Effector memory CD4-positive, alpha-beta T cell (primary cell): Measurements from ENCODE around the gene GPR101.

Source experiments
- DNase-seq, 3 donors: peaks; one replicate each; pipeline ENCODE4 v3.0.0-alpha.2; 2020
- H3K27ac ChIP-seq: 2 replicates; pipeline ENCODE4 v1.7.0; 2013; ENCODE audit warnings: mild to moderate bottlenecking, low read length, moderate library complexity; ENCODE audit not compliant: insufficient read depth, poor library complexity, severe bottlenecking
- H3K27me3 ChIP-seq: replicated peaks from 2 replicates; pipeline ENCODE4 v1.7.0; 2013; ENCODE audit warnings: mild to moderate bottlenecking, low read length; ENCODE audit not compliant: insufficient read depth, control insufficient read depth, poor library complexity, severe bottlenecking
- H3K36me3 ChIP-seq: 2 replicates; pipeline ENCODE4 v1.7.0; 2013; ENCODE audit warnings: mild to moderate bottlenecking, low read length, moderate library complexity; ENCODE audit not compliant: control insufficient read depth, insufficient read depth
- H3K4me1 ChIP-seq: 2 replicates; pipeline ENCODE4 v1.7.0; 2013; ENCODE audit warnings: low read length, mild to moderate bottlenecking; ENCODE audit not compliant: control insufficient read depth, insufficient read depth, poor library complexity, severe bottlenecking
- H3K4me3 ChIP-seq: 2 replicates; pipeline ENCODE4 v1.7.0; 2013; ENCODE audit warnings: low read length, low read depth, mild to moderate bottlenecking; ENCODE audit not compliant: insufficient read depth, poor library complexity, severe bottlenecking
- H3K9me3 ChIP-seq: 2 replicates; pipeline ENCODE4 v1.7.0; 2013; ENCODE audit warnings: mild to moderate bottlenecking, low read length, moderate library complexity; ENCODE audit not compliant: control insufficient read depth
- total RNA-seq, 3 donors: gene quantifications; one replicate each; lab custom pipeline; 2026; lab: John Stamatoyannopoulos, UW

The GPR101 gene
- total RNA-seq, result 0.52 to 1.9 (median 0.77) reads per million in 3 donors

GRCh38 chrX:137033774-137034507 is at the start of gene GPR101:
TSS of gene GPR101 (minus strand) at chrX:137033995. CDS start at chrX:137031674, 2,321 bp downstream.
- DNase-seq, result no peak
- Histone ChIP-seq H3K9me3 (no peaks in the 10 kb centered on the region), H3K4me3 (no peak within 1 kb of the TSS), H3K36me3 (no peaks in the 10 kb centered on the region), H3K27me3 (peaks cover 18% of the 10 kb centered on the region), H3K4me1 (peaks cover 7% of the 10 kb centered on the region), H3K27ac (no peak within 1 kb of the TSS)

DNA sequence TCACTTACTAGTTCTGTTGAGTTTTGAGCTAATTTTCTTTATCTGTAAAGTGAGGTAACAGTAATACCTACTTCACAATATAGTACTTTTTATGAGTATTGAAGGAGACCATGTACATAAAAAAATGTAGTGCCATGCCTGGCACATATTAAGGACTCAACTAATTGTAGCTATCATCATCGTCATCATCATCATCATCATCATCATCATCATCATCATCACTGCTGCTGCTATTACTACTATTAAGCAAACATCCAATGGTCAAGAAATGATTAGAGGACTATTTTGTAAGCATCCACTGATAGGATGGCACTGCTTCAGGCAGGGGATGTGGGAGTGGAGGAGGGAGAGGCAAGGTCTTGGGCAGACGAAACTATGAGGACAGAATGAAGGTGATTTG is 47.4 kb upstream of the GPR101 start:
- H3K9me3 ChIP-seq, result no peaks in the 10 kb centered on the region
- H3K27me3 ChIP-seq, result no peaks in the 10 kb centered on the region
- H3K27ac ChIP-seq, result no peak overlapping the region
- H3K36me3 ChIP-seq, result no peaks in the 10 kb centered on the region
- no peaks in the 10 kb centered on the region for H3K4me1 ChIP-seq
- DNase-seq, result no peak
- H3K4me3 ChIP-seq, result no peak overlapping the region

DNA sequence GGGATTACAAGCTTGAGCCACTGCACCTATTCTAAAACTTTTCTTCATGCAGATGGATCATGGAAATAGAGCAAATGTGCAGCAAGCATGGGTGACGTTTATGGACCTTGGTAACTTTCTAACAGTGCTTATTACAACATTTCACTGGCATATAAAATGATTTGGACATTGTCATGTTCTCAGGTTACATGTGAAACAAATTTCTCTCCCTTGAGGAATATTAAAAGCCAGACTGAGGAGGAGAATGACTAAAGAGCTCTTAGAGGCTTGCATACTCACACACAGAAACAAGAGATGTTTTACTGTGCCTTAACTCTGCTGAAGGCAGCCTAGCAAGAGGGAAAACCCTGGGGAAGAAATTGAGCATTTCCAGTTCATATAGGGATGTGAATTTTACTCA is 38.6 kb upstream of the GPR101 start:
- H3K4me3 ChIP-seq, result no peak overlapping the region
- DNase-seq, result no peak
- H3K27ac ChIP-seq, result no peak overlapping the region
- H3K36me3 ChIP-seq, result no peaks in the 10 kb centered on the region
- H3K27me3 ChIP-seq, result no peaks in the 10 kb centered on the region
- no peaks in the 10 kb centered on the region for H3K4me1 ChIP-seq
- no peaks in the 10 kb centered on the region for H3K9me3 ChIP-seq

DNA sequence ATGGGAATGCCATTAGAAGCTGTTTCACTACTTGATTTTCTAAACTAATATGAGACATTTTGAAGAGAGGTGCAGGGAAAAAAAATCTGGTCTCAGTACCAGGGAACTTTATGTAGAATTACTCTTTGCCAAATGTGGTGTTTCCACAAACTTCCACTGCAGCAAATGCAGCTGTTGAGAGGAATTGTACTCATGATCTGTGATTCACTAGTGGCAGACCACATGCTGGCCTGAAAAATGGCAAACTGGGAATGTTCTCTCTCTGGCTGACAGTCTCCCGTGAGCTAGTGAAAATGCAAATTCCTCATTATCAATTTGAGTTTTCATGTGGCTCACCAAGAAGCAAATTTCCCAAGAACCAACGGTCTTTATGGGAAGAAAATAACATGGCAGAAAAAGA is 37.8 kb upstream of the GPR101 start:
- no peaks in the 10 kb centered on the region for H3K4me1 ChIP-seq
- no peaks in the 10 kb centered on the region for H3K9me3 ChIP-seq
- H3K27ac ChIP-seq, result no peak overlapping the region
- no peak overlapping the region for H3K4me3 ChIP-seq
- DNase-seq, result no peak
- H3K36me3 ChIP-seq, result no peaks in the 10 kb centered on the region
- H3K27me3 ChIP-seq, result no peaks in the 10 kb centered on the region

DNA sequence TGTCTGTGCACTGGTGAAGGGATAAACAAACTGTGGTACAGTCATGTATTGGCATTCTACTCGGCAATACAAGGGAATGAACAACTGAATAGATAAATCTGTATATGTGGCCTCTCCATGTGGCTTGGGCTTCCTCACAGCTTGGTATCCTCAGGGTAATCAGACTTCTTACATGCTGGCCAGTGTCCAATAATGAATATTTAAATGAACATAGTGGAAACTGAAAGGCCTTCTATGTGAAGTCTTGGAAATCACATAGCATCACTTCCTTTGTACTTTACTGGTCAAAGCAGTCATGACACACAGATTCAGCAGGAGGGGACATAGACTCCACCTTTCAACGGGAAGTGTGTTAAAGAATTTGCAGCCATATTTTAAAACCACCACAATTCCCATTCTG is 33.4 kb upstream of the GPR101 start:
- Histone ChIP-seq H3K27me3 (no peaks in the 10 kb centered on the region), H3K27ac (no peak overlapping the region), H3K4me1 (no peaks in the 10 kb centered on the region), H3K4me3 (no peak overlapping the region), H3K9me3 (no peaks in the 10 kb centered on the region), H3K36me3 (no peaks in the 10 kb centered on the region)
- DNase-seq, result no peak

DNA sequence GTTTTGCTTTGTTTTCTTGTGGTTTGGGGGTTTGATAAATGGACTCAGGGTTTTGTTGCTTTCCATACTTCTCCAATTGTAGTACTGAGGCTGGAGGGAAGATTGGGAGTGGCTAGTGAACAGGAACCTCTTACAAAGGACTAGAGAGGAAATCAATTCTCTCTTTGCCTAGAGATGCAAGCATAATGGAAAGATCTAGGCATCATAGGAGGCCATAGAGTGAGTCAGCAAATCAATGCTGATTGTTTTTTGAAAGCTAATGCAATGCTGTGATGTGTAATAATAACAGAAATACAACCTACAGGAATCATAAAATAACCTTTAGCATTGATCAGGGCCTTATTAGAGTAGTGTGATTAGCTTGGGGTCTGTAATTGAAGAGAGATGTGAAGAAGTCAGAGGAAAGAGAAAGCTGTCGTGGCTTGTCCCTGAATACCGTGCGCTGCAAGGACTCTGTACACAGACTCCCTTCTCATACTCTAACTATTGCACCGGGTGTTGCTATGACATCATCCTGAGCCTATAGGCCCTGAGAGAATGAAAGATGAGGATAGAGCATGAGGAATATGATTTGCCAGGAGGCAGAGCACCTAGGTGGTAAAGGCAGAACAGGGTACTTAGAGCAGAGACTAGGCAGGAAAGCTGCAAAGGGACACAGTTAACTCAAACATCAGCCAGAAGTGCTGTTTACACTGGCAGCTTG is 29.3 kb upstream of the GPR101 start:
- H3K4me1 ChIP-seq, result no peaks in the 10 kb centered on the region
- H3K27ac ChIP-seq, result no peak overlapping the region
- H3K27me3 ChIP-seq, result no peaks in the 10 kb centered on the region
- H3K4me3 ChIP-seq, result no peak overlapping the region
- no peak for DNase-seq
- no peaks in the 10 kb centered on the region for H3K9me3 ChIP-seq
- no peaks in the 10 kb centered on the region for H3K36me3 ChIP-seq

DNA sequence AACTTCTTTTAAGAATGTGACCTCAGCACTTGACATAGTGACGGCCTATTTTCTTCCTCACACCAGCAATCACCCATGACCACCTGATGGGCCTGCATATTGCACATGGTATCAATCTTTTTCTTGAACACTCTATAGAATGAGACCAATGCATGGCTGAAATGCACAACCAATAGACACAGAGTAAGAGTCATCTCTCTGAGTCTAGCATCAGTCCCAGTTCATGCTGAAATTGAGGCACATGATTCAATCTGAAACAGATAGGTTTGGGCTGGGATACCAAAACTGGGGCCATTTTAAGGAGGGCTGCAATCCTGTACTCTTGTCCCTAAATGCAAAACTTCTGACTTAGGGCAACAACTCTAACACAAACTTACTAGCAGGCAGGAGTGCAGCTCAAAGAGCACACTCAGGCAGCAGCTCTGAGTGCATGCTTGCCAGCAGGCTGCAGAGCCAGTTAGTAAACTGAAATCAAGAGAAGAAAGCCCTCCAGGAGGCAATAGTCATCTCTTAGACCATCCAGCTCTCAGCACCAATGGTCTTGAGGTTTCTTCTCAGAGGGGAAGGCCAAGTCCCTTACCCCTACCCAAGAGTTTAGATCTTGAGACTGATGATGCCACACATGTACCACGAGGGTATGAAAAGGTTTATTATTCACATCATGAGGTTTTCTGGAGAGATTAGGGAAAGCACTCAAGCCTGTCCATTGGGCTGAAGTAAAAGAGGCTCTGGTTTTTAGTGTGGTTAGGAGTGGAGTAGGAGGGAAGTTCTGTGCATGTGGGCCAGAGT is 24.7 kb upstream of the GPR101 start:
- Histone ChIP-seq H3K4me3 (no peak overlapping the region), H3K36me3 (no peaks in the 10 kb centered on the region), H3K27me3 (no peaks in the 10 kb centered on the region), H3K27ac (no peak overlapping the region), H3K4me1 (no peaks in the 10 kb centered on the region), H3K9me3 (no peaks in the 10 kb centered on the region)
- DNase-seq, result no peak

DNA sequence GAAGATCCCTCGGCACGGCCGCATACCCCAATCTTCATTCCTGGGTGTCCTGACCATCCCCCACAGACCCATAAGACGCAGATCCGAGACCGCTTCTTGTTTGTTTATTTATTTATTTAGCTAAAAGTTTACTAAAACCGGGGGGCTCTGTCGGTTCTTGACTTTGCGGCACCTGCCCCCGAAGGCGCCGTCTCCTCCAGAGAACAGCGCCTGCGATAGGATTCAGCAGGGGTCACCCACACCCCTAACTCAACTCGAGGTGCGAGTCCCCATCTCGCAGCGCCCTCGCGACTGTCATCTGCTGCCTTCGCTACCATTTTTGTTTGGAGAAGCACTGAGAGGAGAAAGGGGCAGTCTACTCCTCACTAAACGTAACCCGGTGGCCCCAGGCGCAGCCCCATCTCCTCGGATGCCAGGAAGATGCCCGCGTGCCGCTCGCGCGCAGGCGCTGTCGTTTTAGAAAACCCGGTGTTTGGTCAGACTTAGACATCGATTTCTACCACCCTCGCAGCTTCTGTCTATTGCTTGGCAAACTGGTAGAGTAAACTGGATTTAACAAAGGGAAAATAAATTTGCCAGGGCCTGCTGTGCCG is 18.9 kb upstream of the GPR101 start:
- DNase-seq, result no peak
- Histone ChIP-seq H3K9me3 (no peaks in the 10 kb centered on the region), H3K27me3 (no peaks in the 10 kb centered on the region), H3K36me3 (no peaks in the 10 kb centered on the region), H3K27ac (no peak overlapping the region), H3K4me1 (no peaks in the 10 kb centered on the region), H3K4me3 (peak overlapping the region; percentile 46)

GRCh38 chrX:137051978-137052642 is 18.3 kb upstream of the GPR101 start:
- Histone ChIP-seq H3K4me3 (peak overlapping the region; percentile 46), H3K4me1 (no peaks in the 10 kb centered on the region), H3K9me3 (no peaks in the 10 kb centered on the region), H3K27ac (no peak overlapping the region), H3K27me3 (no peaks in the 10 kb centered on the region), H3K36me3 (no peaks in the 10 kb centered on the region)
- peak; percentile 60 to 69 (median 66) for DNase-seq
